ENCODE measurements around the gene ANO6. TPM values are rescaled to one million over a fixed set of nuclear protein-coding genes. Genes with fewer than 3 reads are reported as not detected.

Gene ANO6
- total and polyA plus RNA-seq, 10 donors = 2.3 to 38.5 (median 31.7) TPM

- no peaks in the 10 kb centered on the region for H3K36me3 ChIP-seq
- WGBS, 5 donors = 0 to 1% (median 0%) methylated on average over 38 to 70 of the region's 70 CpGs
- DNase-seq = peak; percentile 90
- peak overlapping the region; percentile 81 to 96 (median 94) for H3K27ac ChIP-seq
- intact Hi-C loops (cut with DNase I; ENCODE audit: low total_unique reads) = no loop called here
- H3K27me3 ChIP-seq (replicated peaks in 1 of 7) = no peaks in the 10 kb centered on the region
- H3K4me1 ChIP-seq = peaks cover 3 to 59% (median 36%) of the 10 kb centered on the region in 6 donors
- no peaks in the 10 kb centered on the region for H3K9me3 ChIP-seq
- H3K4me3 ChIP-seq = peak overlapping the region; percentile 60 to 96 (median 86)
- TF ChIP-seq POLR2A (IDR thresholded peaks at IDR 0.05) (no peak), POLR2AphosphoS5 (IDR thresholded peaks at IDR 0.05) (peak in 1 of 3 donors; percentile 6)
- TF ChIP-seq, protein P1, sequence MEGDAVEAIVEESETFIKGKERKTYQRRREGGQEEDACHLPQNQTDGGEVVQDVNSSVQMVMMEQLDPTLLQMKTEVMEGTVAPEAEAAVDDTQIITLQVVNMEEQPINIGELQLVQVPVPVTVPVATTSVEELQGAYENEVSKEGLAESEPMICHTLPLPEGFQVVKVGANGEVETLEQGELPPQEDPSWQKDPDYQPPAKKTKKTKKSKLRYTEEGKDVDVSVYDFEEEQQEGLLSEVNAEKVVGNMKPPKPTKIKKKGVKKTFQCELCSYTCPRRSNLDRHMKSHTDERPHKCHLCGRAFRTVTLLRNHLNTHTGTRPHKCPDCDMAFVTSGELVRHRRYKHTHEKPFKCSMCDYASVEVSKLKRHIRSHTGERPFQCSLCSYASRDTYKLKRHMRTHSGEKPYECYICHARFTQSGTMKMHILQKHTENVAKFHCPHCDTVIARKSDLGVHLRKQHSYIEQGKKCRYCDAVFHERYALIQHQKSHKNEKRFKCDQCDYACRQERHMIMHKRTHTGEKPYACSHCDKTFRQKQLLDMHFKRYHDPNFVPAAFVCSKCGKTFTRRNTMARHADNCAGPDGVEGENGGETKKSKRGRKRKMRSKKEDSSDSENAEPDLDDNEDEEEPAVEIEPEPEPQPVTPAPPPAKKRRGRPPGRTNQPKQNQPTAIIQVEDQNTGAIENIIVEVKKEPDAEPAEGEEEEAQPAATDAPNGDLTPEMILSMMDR (IDR thresholded peaks at IDR 0.05 in 8 of 11, conservative IDR thresholded peaks at IDR 0.05 in 3 of 11) = peak in 8 of 11 experiments; percentile 4 to 47 (median 29)
Measured at GRCh38 chr12:45216230-45216982, 511 bp downstream of the ANO6 start.

DNA sequence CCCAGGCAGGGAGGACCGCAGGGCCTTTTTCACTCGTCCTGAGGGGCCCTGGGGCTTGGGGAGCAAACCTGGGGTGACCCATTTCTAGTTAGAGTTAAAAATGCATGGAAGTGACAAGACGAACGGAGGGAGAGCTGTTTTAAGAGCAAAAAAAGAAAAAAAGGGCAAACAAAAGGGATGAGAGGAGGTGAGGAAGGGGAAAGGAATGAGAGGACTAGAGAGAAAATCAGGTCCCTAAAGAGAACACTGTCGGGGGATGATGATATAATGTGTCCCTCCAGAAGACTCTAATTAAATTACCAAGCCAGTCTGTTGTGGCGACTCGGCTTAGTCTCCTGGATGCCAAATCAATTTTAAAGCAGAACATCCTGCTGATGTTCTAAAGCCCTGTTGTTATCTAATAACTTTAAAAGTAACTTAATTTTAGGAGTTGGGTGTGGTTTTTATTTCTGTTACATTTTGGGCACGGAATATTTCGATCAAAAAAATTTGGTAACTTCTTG is 1.1 kb downstream of the ANO6 start:
- DNase-seq = no peak
- H3K4me1 ChIP-seq = peaks cover 3 to 59% (median 36%) of the 10 kb centered on the region in 6 donors
- peak overlapping the region; percentile 60 to 96 (median 86) for H3K4me3 ChIP-seq
- no peak for TF ChIP-seq POLR2AphosphoS5 (IDR thresholded peaks at IDR 0.05)
- TF ChIP-seq, protein P1 (IDR thresholded peaks at IDR 0.05 in 8 of 11, conservative IDR thresholded peaks at IDR 0.05 in 3 of 11) = peak in 1 of 11 experiments; percentile 3
- TF ChIP-seq POLR2A (IDR thresholded peaks at IDR 0.05) = no peak
- H3K27me3 ChIP-seq (replicated peaks in 1 of 7) = no peaks in the 10 kb centered on the region
- H3K27ac ChIP-seq = peak overlapping the region; percentile 81 to 96 (median 94)
- no peaks in the 10 kb centered on the region for H3K9me3 ChIP-seq
- WGBS, 5 donors = 9 to 20% (median 15%) methylated on average over 9 of the region's 9 CpGs
- H3K36me3 ChIP-seq = no peaks in the 10 kb centered on the region
- intact Hi-C loops (cut with DNase I; ENCODE audit: low total_unique reads) = no loop called here

DNA sequence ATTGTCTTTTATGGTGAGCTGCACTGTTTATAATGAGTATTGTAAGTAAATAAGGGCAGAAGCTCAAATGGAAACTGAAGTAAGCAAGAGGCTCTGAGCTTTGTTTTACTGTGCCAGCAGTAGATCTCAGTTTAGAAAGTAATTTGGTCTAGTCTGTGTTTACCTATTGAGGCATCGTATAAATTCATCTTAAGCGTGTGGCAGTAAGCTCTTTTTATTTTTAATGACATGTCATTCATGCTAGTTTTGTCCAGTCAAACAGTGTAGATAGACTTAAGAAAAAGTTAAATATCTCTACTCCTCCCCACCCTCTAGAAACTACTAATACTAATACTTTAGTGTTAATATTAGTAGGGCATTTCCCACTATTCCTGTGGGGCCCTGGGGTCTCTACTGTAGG is 2.0 kb downstream of the ANO6 start:
- DNase-seq = no peak
- Histone ChIP-seq H3K36me3 (no peaks in the 10 kb centered on the region), H3K4me3 (peak overlapping the region in 3 of 8 donors; percentile 83 to 96 (median 89)), H3K27me3 (replicated peaks in 1 of 7) (no peaks in the 10 kb centered on the region), H3K27ac (no peak overlapping the region), H3K9me3 (no peaks in the 10 kb centered on the region), H3K4me1 (peaks cover 3 to 59% (median 36%) of the 10 kb centered on the region in 6 donors)
- TF ChIP-seq, protein P1 (IDR thresholded peaks at IDR 0.05 in 8 of 11, conservative IDR thresholded peaks at IDR 0.05 in 3 of 11) = no peak
- TF ChIP-seq POLR2A (IDR thresholded peaks at IDR 0.05) (no peak), POLR2AphosphoS5 (IDR thresholded peaks at IDR 0.05) (no peak)
- 77 to 86% (median 85%) methylated on average over 2 of the region's 2 CpGs for WGBS, 5 donors
- intact Hi-C loops (cut with DNase I; ENCODE audit: low total_unique reads) = no loop called here

DNA sequence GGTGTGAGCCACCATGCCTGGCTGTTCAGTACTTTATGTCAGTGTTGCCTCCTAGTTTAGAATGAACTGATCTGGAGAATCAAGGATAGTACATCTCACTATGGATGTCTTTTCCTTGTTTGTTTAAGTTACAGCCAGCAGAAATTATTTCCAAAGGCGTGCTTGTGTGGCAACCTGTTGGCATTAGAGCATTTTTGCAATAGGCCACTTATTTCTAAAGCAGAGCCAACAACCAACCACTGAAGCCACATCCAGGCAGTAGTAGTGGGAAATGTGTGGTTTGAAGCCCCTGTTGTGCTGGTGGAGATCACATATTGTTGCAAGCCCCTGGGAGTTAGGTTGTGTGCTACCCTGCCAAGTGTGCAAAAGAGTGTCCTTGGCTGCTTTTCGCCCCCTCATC is 3.7 kb downstream of the ANO6 start:
- 74 to 83% (median 78%) methylated on average over 2 of the region's 2 CpGs for WGBS, 5 donors

More for the DNA sequence above, 3.7 kb downstream of the ANO6 start:
- H3K36me3 ChIP-seq = no peaks in the 10 kb centered on the region
- DNase-seq = no peak
- H3K9me3 ChIP-seq = no peaks in the 10 kb centered on the region
- H3K27me3 ChIP-seq (replicated peaks in 1 of 7) = no peaks in the 10 kb centered on the region
- intact Hi-C loops (cut with DNase I; ENCODE audit: low total_unique reads) = no loop called here
- H3K27ac ChIP-seq = no peak overlapping the region
- TF ChIP-seq, protein P1 (IDR thresholded peaks at IDR 0.05 in 8 of 11, conservative IDR thresholded peaks at IDR 0.05 in 3 of 11) = no peak
- no peak for TF ChIP-seq POLR2AphosphoS5 (IDR thresholded peaks at IDR 0.05)
- TF ChIP-seq POLR2A (IDR thresholded peaks at IDR 0.05) = no peak
- no peak overlapping the region for H3K4me3 ChIP-seq
- H3K4me1 ChIP-seq = peaks cover 3 to 52% (median 31%) of the 10 kb centered on the region in 6 donors
